HTERT RPE-1 (cell line): ENCODE results near the gene MAPK9.

Experiments
- in situ Hi-C: fragments of 300-500 bp; cut with MboI; formaldehyde crosslinking; loops from 4 replicates; pipeline ENCODE4 v1.14.3; 2020; ENCODE audit warnings: low sequenced_read_pairs

The MAPK9 gene

DNA sequence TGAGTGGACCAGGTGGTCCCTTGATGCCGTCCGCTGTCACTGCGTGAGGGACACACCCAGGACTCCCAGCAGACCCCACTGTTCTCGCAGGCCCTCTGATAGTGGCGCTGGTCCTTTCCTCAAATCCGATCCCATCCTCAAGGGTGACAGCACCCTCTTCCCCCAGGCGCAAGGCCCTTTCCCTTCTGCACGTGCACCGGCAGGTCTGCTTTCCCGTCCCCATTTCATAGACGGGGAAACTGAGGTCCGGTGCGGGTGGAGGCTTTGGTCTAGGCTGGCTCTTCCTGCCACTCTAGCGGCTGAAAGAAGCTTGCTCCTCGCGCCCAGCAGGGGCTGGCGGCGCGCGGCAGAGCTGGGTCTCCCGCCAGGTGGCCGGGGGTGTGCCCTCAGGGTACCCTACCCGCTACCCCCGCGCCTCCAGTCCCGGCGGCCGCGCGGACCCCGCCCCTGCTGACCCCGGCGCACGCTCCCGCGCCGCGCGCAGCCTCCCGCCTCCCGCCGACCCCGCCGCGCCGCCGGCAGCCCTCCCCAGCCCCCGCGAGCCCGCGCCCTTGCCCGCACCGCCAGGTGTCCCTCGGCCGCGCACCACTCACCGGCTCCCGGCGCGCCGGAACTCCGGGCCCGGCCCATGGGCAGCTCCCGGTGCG, 83.3 kb downstream of the MAPK9 start:
- in situ Hi-C loops: no loop called here

DNA sequence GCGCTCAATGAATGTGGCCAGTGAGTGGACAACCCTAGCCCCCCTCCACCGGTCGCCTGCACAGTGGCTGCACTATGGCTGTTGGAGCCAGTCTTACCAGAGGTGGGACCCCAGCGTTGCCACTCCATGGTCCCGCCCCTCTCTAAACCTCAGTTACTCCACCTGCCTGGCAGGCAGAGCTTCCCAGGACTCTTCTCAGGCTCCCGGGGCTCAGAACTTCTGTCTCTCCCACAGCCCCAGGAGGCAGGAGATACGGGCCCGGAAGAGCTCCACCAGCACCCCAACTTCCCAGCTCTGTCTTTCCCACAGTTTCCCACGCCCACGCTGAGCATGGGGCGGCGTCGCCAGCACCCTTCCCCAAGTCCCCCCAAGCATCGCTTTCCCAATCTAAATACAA, 83.8 kb downstream of the MAPK9 start:
- in situ Hi-C loops: no loop called here

DNA sequence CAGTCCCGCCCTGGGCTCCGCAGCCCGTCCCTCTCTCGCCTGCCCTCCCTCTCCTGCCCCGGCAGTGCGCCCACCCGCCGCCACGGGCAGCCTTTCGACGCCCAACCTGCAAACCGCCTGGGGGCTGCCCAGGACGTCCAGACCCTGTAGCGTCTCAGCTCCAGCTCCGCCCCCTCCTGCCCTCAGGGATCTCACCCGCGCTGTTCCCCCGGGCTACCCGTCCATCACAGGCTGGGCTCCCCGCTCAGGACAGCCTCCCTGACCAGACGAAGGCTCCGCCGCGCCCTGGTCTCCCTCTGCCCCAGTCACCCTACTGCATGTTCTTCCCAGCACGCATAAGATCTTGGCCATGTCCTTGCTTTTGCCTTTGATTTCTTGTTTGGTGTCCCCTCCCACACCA, 84.3 kb downstream of the MAPK9 start:
- in situ Hi-C loops: no loop called here

DNA sequence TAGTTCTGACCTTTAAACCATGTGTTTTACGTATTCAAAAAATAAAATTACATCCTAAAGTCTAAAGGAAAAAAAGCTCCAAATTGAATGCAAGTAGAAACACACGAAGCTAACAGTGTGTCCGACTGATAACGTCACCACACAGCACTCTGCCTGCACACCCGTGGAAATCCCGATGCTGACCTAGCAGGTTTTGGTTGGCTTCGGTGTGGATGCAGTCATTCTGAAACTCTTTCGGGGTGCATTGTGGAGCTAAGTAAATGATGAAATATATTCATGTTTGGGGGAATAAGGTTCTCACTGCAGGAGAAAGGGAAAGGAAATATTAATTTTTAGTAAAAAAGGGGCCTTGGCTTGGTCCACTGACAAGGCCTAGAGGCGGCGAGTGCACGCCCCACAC, 84.9 kb downstream of the MAPK9 start:
- in situ Hi-C loops: no loop called here

DNA sequence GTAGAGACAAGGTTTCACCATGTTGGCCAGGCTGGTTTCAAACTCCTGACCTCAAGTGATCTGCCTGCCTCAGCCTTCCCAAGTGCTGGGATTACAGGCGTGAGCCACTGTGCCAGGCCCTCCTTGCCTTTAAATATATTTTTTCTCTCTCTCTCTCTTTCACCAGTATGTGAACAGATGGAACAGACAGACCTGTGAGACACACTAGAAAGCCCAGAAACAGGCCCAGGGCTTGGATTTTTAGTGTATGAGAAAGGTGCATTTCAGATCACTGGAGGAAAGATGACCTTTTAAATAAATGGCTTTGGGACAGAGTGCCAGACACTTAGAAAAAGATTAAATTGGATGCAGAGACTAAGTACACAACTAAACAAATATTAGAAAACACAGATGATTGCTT, 86.0 kb downstream of the MAPK9 start:
- in situ Hi-C loops: no loop called here

DNA sequence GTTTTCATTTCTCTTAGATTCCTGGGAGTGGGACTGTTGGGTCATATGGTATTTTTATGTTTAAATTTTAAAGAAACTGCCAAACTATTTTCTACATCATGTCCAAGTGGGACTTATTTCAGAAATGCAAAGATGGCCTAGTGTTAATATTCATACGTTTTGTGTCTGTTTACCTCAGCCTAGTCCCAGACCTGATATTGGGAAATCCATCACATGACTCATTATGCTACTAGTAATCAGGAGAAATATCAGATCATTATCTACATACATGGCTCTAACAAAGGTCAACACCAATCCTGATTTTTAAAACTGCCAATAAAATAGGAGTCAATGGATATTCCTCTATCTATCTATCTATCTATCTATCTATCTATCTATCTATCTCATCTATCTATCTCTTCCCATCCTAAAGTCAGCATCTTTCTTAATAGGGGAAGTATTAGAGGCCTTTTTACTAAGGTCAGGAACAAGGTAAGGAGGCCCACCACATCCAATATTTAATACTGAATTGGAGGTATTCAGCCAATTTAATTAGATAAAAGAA, 87.5 kb downstream of the MAPK9 start:
- in situ Hi-C loops: no loop called here

GRCh38 chr5:180202939-180203573, 88.8 kb downstream of the MAPK9 start:
- in situ Hi-C loops: no loop called here

DNA sequence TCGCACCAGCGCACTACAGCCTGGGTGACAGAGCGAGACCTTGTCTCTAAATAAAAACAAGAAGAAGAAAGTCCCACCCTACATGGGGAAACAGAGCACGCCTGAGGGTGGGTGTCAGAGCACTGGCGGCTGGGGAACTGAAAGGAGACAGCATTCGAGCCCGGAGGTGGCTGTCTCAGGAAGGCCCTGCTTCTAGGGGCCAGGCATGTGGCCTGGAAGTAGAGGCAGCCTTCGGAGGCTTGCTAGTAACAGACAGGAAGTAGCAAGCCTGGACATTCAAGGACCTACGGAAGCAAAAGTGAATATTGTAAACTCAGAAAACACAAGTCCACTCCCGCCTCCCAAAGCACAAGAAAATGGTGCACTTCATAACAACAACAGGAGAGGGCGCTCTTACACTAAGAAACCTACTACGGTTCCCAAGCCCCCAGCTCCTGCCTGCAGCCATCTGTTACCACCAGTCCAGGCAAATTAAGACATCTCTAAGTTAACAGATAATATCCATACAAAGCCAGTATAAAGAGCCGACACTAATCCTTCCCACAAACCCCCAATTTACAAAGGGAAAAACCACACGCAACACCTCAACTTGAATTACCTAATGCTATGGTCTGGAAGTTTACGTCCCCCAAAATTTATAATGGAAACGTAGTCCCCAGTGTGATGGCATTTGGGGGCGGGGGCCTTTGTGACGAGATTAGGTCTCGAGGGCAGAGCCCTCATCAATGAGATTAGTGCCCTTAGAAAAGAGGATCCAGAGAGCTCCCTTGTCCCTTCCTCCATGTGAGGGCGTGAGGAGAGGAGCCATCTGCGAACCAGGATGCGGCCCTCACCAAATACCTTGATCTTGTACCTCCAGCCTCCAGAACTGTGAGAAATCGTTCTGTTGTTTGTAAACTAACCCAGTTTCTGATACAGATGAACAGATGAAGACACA, 90.6 kb downstream of the MAPK9 start:
- in situ Hi-C loops: no loop called here

GRCh38 chr5:180199390-180199789, 92.5 kb downstream of the MAPK9 start:
- in situ Hi-C loops: no loop called here

DNA sequence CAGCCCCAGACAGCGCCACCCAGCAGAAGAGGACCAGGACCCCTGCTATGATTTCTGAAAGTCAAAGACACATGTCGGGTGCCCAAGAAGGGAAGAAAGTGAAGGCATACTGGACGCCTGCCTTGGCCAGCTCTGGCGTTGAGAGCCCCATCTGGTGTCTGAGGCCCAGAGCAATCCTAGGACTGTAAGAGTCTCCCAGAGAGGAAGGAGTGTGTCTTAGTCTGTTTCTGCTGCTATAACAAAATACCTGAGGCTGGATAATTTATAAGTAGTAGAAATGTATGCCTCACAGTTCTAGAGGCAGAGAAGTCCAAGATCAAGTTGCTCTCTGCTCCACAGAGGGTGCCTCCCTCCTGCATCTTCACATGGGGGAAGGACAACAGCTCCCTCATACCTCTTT, 93.7 kb downstream of the MAPK9 start:
- in situ Hi-C loops: no loop called here

DNA sequence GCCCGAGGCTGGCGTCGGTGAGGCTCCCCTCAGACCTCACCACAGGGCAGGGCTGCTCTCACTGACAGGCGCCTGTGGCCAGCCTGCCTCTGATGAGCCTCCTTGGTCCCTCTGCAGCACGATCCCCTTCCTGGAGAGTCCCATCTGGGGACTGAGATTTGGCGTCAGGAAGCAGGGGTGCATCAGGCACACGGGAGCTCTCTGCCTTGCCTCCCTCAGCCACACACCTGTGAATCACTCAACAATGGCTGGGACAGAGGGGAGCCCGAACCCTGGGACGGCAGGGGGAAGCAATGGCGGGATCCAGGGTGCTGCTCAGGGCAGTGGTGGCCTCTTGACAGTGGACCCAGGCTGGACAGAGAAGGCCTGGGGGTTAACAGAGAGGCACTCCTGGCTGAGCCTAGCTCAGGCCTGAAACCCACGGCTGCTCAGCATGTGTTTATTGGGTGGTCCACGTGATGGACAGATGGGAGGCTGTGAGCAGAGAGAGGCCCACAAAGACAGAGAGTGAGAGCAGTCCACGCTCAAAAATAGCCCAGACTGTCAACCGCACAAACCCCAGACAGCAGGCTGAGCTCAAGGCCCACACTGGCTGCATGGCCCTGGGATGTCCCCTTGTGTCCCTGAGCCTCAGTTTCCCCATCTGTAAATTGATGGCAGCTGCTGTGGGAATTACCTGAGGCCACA, 94.7 kb downstream of the MAPK9 start:
- in situ Hi-C loops: no loop called here

DNA sequence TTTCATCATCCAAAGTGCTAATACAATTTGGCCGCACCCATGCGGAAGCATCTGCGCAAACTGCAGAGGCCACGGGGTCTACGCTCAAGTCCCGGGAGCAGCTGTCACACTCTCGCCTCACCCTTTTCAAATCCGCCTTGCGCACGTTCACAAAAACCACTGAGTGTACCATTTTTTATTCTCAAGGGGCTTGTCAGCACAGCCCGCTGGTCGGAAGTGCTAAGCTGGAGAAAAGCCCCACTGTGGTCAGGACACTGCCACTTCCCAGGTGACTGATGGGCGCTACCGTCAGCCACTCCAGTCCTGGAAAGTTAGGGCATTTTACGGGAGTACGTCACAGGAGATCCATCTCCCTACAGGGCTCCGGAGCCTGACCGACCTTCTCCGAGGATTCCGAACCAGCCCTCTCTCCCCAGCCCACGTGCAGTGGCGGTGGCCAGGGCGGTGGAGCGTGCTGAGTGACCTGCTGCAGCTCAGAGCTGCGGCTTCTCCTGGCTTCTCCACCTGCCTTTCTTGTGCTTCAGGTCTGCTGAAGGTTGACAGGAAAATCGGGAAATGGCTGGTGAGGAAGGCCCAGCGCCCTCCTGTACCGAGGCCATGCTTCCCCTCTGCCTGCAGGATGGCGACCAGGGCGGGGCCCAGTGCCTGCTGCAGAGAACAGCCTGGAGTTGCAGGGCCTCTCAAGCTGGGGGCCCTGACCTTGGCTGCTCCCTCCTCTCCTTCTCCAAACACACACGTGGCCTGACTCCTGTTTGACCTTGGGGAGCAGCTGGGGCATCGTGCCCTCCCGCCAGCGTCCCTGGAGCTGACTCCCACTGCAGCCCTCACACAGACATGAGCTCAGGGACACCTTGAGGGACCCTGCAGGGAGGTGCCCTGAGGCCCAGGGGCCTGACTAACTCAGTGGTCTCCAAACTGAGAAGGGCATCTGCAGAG, 97.2 kb downstream of the MAPK9 start:
- in situ Hi-C loops: no loop called here

DNA sequence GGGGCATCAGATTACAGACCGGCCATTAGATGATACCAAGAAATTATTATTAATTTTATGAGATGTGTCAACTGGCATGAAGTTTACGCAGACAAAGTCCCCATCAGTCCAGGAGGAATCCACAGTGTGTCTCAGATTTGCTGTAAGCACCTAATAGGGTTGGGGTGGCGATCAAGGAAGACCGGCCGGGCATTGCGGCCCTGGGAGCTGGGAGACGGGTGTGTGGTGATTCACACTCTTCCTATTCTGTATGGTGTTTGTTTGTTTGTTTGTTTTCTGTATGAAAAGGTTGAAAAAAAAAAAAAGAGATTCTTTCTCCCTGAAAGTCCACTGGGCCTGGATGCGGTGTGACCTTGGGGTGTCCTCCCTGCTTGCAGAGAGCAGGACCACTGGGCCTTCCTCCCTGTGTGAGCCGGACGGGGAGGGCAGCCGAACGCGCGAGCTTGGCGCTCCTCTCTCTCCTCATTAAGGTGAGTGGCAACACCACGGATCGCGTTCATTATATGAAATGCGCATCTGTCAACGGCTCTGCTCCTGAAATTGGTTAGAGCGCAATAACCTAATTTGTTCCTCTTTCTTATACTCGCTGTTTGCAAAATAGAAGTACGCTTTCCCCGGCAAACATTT, 98.0 kb downstream of the MAPK9 start:
- in situ Hi-C loops: no loop called here

DNA sequence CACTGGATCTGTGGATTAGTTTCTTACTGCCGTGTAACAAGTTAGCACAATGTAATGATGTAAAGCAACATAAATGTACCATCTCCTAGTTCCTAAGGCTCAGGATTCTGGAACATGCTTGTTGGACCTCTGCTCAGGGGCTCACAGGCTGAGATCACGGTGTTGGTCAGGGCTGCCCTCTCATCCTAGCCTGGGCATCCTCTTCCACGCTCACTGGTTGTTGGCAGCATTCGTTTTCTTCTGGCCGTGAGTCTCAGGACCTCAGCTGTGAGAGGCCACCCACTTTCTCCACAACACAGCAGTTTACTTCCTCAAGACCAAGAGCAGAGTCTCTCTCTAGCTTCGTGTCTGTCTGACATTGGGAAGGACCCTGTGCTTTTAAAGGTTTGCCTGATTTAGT, 100.2 kb downstream of the MAPK9 start:
- in situ Hi-C loops: no loop called here

- in situ Hi-C loops: no loop called here
Observed at GRCh38 chr5:180187767-180188166, 104.1 kb downstream of the MAPK9 start.
